ENCODE data around the gene ATP8A1. TPM values are rescaled to one million over a fixed set of nuclear protein-coding genes. Genes with fewer than 3 reads are reported as not detected.

The ATP8A1 gene
- total and polyA plus RNA-seq, 8 donors = 4.8 to 15.3 (median 10.8) TPM

GRCh38 chr4:42633605-42634388 is 23.1 kb downstream of the ATP8A1 start:
- TF ChIP-seq CTCF (IDR thresholded peaks at IDR 0.05) = no peak
- WGBS, 2 donors = 82 to 85% methylated on average over 5 of the region's 5 CpGs
- ATAC-seq = no peak

GRCh38 chr4:42632653-42633382 is 24.1 kb downstream of the ATP8A1 start:
- DNase-seq (no peak), ATAC-seq (no peak), FAIRE-seq (no peak)
- no peak overlapping the region for H3K4me3 ChIP-seq
- TF ChIP-seq CTCF (IDR thresholded peaks at IDR 0.05) = no peak
- no peaks in the 10 kb centered on the region for H3K9me3 ChIP-seq
- WGBS, 2 donors = 74 to 83% methylated on average over 3 of the region's 3 CpGs
- no peaks in the 10 kb centered on the region for H3K27me3 ChIP-seq
- peaks cover 0 to 5% (median 0%) of the 10 kb centered on the region in 3 donors for H3K4me1 ChIP-seq
- no peak overlapping the region for H3K27ac ChIP-seq
- intact Hi-C loops (cut with DNase I) = no loop called here
- no peaks in the 10 kb centered on the region for H3K36me3 ChIP-seq

More at GRCh38 chr4:42633605-42634388, 23.1 kb downstream of the ATP8A1 start:
- no peak for FAIRE-seq
- DNase-seq = no peak
- intact Hi-C loops (cut with DNase I) = no loop called here
- H3K36me3 ChIP-seq = no peaks in the 10 kb centered on the region
- H3K4me3 ChIP-seq = no peak overlapping the region
- no peak overlapping the region for H3K27ac ChIP-seq
- H3K27me3 ChIP-seq = no peaks in the 10 kb centered on the region
- no peaks in the 10 kb centered on the region for H3K9me3 ChIP-seq
- peaks cover 0 to 7% (median 0%) of the 10 kb centered on the region in 3 donors for H3K4me1 ChIP-seq

- Histone ChIP-seq H3K27ac (no peak overlapping the region), H3K27me3 (no peaks in the 10 kb centered on the region), H3K4me1 (peaks cover 0 to 5% (median 0%) of the 10 kb centered on the region in 3 donors), H3K4me3 (no peak overlapping the region), H3K9me3 (no peaks in the 10 kb centered on the region), H3K36me3 (no peaks in the 10 kb centered on the region)
- no peak for TF ChIP-seq CTCF (IDR thresholded peaks at IDR 0.05)
- intact Hi-C loops (cut with DNase I) = no loop called here
- 98 to 100% methylated on average over 1 of the region's 1 CpG for WGBS, 2 donors
- DNase-seq = no peak
- no peak for FAIRE-seq
- ATAC-seq = no peak
Observed at GRCh38 chr4:42630908-42631307, 26.0 kb downstream of the ATP8A1 start.

- H3K36me3 ChIP-seq = no peaks in the 10 kb centered on the region
- H3K4me1 ChIP-seq = peaks cover 0 to 5% (median 0%) of the 10 kb centered on the region in 3 donors
- FAIRE-seq = no peak
- no peak overlapping the region for H3K27ac ChIP-seq
- H3K9me3 ChIP-seq = no peaks in the 10 kb centered on the region
- no peak for DNase-seq
- H3K27me3 ChIP-seq = no peaks in the 10 kb centered on the region
- no peak for TF ChIP-seq CTCF (IDR thresholded peaks at IDR 0.05)
- intact Hi-C loops (cut with DNase I) = no loop called here
- no peak overlapping the region for H3K4me3 ChIP-seq
- no peak for ATAC-seq
- 87 to 88% methylated on average over 4 of the region's 4 CpGs for WGBS, 2 donors
Observed at GRCh38 chr4:42628740-42629139, 28.2 kb downstream of the ATP8A1 start.
